H1 (cell line): Measurements from ENCODE around the gene FBN1. TPM values are rescaled to one million over a fixed set of nuclear protein-coding genes. Genes with fewer than 3 reads are reported as not detected.

Experiments used
- ATF3 ChIP-seq: IDR thresholded peaks from 2 replicates; pipeline ENCODE4 v1.6.1; 2011; ENCODE audit warnings: low read depth, mild to moderate bottlenecking, low read length; ENCODE audit not compliant: insufficient read depth
- polyA plus RNA-seq, 7 experiments: library from polyadenylated mRNA; depleted of rRNA in 3 of 7; stranded (reverse) in 5 of 7; unstranded in 2 of 7; fragments of >200 nt in 5 of 7; fragments of 200-250 nt in 2 of 7; gene quantifications; 1 replicate in 5 of 7; 2 replicates in 1 of 7; 4 replicates in 1 of 7; pipeline versions ENCODE4 v1.2.1 to v1.2.3, GENCODE V29; 2011 to 2013; ENCODE audit warnings: missing spikeins in 2 of 7, mixed read lengths in 2 of 7
- total RNA-seq: library from RNA; stranded (reverse); fragmentation: NEBNext Ultra II Directional; extraction: Animal tissue kit (Norgen Biotek cat#: 25700); gene quantifications from 2 replicates; pipeline ENCODE4 v1.2.1, GENCODE V29; 2021

Gene FBN1
- total and polyA plus RNA-seq, 2 of the 8 experiments (the other 6 are each of a cell fraction or from before 2014, with no cell fraction given), result 3.0 to 4.0 TPM

GRCh38 chr15:48375767-48376166, 269.7 kb downstream of the FBN1 start (continued):
- no peak for TF ChIP-seq ATF3
- TF ChIP-seq, all 59 proteins: peak for 0
